Measurements from ENCODE around the gene PSMG2.

DNA sequence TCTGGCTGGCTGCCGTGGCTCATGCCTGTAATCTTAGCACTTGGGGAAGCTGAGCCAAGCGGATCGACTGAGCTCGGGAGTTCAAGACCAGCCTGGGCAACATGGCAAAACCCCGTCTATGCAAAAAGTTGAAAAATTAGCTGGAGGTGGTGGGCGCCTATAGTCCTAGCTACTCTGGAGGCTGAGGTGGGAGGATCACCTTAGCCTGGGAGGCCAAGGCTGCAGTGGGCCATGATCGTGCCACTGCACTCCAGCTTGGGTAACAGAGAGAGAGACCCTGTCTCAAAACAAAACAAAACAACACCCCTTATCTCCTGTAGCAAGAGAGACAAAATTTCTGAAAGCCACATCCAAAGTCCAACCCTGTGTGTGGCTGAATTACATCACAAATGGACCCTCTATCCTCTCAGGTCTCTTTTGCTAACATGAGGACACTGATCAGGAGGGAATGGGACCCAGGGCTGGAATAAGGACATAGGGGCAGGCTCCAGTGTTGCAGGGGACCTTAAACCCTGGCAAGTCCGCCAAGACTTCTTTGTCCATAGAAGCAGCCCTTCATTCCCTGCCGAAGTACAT is 64.8 kb downstream of the PSMG2 start:
- no peak for TF ChIP-seq CHD4 (IDR thresholded peaks at IDR 0.05; ENCODE audit: borderline replicate concordance)
- TF ChIP-seq, protein P1, sequence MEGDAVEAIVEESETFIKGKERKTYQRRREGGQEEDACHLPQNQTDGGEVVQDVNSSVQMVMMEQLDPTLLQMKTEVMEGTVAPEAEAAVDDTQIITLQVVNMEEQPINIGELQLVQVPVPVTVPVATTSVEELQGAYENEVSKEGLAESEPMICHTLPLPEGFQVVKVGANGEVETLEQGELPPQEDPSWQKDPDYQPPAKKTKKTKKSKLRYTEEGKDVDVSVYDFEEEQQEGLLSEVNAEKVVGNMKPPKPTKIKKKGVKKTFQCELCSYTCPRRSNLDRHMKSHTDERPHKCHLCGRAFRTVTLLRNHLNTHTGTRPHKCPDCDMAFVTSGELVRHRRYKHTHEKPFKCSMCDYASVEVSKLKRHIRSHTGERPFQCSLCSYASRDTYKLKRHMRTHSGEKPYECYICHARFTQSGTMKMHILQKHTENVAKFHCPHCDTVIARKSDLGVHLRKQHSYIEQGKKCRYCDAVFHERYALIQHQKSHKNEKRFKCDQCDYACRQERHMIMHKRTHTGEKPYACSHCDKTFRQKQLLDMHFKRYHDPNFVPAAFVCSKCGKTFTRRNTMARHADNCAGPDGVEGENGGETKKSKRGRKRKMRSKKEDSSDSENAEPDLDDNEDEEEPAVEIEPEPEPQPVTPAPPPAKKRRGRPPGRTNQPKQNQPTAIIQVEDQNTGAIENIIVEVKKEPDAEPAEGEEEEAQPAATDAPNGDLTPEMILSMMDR (IDR thresholded peaks at IDR 0.05) = no peak

Data from A549 (cell line).